Skeletal muscle cell (primary cell): ENCODE results near the gene LSS.

Experiments used
- DNase-seq: peaks from one replicate; pipeline ENCODE4 v3.0.0-alpha.2; 2010; ENCODE audit warnings: low read depth
- H3K4me3 ChIP-seq: 2 replicates; pipeline ENCODE4 v1.5.1; 2011; ENCODE audit warnings: low read depth, mild to moderate bottlenecking, control low read depth, low read length, moderate library complexity

LSS gene

GRCh38 chr21:46228345-46229051, at the start of gene LSS:
LSS (minus strand) TSS chr21:46228774; CDS start chr21:46228745, 29 bp downstream.
- H3K4me3 ChIP-seq = peak within 1 kb of the TSS; percentile 79
- DNase-seq = peak; percentile 96

DNA sequence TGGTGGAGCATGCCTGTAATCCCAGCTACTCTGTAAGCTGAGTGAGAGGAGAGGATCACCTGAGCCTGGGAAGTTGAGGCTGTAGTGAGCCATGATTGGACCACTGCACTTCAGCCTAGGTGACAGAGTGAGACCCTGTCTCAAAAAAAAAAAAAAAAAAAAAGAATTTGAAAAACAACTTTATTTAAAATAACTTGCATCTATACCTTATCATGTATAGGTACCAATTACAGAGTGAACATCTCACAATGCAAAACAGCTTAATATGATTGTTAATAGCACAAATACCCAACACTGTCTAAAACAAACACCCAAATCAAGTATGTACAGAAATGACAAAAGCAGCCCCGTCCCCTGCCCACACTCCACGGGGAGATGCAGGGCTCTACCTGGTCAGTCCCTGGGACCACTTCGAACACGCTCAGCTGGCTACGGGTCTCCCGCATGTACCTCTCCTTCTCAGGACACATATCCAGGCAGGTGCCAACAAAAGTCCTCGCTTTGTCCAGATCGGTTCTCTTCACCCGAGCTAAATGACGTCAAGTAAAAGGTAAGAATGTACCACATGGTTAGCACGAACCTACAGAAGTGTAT, 46.3 kb upstream of the LSS start:
- DNase-seq = no peak
- H3K4me3 ChIP-seq = no peak overlapping the region

GRCh38 chr21:46273341-46273740, 44.8 kb upstream of the LSS start:
- no peak for DNase-seq
- no peak overlapping the region for H3K4me3 ChIP-seq

- no peak overlapping the region for H3K4me3 ChIP-seq
- DNase-seq = no peak
Observed at GRCh38 chr21:46269466-46269865, 40.9 kb upstream of the LSS start.

GRCh38 chr21:46268371-46268770, 39.8 kb upstream of the LSS start:
- no peak for DNase-seq
- no peak overlapping the region for H3K4me3 ChIP-seq

- DNase-seq = no peak
- no peak overlapping the region for H3K4me3 ChIP-seq
Observed at GRCh38 chr21:46266946-46267345, 38.4 kb upstream of the LSS start.

DNA sequence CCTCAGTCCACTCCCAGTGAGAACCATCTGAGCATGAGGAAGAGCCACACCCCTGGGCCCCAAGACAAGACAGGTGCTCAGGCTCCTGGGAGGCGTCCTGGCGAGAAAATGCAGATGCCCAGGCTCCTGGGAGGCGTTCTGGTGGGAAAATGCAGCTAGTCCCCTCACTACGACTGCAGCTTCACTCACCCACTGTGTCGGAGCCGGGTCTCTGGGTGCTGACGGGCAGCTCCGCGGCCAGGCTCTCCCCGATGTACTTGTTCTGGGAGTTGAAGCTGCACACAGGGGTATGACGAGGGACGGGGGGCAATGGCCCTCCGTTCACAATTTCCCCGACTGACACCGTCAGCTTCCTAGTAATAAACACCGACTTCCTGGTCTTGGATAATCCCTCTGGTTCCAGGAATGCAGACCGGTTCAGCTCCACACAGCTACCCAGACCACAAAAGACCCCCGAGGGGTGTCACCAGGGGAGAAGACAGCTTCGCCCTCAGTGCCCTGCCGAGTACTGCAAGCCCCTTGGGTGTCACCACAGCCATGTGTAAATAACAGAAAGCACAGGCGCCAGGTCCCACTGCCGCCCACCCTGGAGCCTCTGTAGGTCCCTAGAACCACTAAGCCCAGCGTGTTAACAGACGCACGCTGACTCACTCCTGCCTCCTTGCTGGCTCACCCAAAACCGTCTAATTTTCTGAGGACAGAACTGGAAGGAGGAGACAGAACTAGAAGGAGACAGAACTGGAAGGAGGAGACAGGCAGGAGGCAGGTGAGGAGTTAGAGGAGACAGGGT, 37.4 kb upstream of the LSS start:
- no peak for DNase-seq
- H3K4me3 ChIP-seq = no peak overlapping the region

GRCh38 chr21:46264690-46265144, 36.1 kb upstream of the LSS start:
- DNase-seq = no peak
- no peak overlapping the region for H3K4me3 ChIP-seq

DNA sequence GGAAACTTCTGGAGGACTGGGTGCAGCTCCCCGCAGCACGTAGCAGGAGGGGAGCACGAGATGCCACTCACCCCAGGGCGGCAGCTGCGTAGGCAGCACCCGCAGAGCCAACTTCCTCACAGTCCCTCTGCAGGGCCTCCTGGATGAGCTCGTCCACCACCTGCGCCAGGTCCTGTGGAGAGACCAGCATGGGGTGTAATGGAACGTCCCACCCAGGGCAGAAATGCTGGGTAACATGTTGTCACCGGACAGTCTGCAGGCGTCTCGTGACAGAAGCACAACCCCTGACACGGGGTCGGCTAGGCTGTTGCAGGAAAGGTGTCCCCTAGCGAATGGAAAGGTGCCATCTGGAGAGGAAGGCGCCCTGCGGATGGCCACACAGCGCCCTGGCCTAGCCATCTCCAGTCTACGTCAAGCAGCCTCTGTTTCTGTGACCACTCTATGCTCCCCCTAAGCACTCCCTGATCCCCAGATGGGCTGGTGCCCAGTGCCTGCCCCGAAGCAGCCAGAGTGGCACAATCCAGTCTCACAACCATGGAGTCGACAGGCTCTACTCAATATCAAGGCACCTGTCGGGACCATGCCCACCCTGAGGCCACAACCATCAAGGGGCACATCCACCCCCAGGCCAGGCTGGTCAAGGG, 35.6 kb upstream of the LSS start:
- no peak overlapping the region for H3K4me3 ChIP-seq
- no peak for DNase-seq

GRCh38 chr21:46256501-46256994, 28.0 kb upstream of the LSS start:
- DNase-seq = no peak
- H3K4me3 ChIP-seq = no peak overlapping the region

DNA sequence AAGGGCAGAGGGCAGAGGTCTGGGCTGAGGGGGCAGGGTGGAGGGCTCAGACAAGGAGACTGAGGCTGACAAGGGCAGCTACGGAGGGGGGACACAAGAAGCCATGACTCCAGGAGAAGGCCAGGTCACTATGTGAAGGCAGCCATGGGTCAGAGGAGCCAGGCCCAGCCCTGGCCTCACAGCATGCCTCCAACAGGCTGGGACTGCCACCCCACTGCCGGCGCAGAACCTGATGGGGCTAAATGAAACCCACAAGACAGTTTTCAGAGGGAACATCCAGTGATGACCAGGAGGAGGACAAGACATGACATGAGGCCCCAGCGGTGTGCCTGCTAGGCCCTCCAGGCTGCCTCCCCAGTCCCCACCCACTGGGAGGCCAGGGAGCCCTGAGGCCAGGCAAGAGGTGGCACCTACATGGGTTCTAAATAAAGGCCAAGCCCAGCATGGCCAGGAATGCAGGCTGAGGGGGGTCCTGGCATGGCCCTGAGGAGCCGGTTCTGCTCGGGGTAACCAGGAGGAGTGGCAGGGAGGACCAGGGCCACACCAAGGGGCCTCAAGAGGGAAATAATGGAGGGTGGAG, 27.3 kb upstream of the LSS start:
- no peak overlapping the region for H3K4me3 ChIP-seq
- DNase-seq = no peak

- DNase-seq = no peak
- no peak overlapping the region for H3K4me3 ChIP-seq
Observed at GRCh38 chr21:46255166-46255565, 26.6 kb upstream of the LSS start.

DNA sequence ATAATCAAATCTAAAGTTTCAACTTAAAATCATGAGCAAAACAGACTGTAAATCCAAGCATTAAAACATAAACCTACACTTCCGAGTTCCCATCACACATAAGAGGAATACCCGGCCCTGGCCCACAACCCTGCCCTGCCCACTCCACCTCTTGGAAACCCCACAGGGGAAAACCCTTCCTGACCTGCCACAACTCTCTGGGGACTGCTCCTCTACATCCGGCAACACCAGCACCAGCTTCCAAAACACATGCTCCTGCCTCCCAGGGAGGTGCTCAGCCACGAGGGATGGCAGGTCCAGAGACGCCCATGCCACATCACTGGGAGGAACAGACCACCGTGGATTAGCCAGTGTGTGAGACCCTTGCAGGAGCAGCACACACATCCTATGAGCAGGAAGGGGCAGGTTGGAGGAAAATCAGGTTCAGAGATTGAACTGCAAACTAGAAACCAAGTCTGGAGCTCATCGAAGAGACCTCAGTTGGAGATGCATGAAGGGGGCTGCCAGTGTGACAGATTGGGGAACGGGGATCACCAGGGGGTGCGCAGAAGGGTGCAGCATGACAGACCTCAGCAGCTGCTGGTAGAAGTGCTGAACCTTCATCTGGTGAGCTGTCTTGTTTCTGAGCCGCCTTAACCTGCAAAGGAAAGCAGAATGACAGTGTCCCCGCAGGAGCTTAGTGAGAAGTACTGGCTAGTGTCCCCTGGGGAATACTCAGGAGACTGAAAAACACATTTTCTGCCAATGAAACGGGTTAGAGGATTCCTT, 25.8 kb upstream of the LSS start:
- H3K4me3 ChIP-seq = no peak overlapping the region

DNA sequence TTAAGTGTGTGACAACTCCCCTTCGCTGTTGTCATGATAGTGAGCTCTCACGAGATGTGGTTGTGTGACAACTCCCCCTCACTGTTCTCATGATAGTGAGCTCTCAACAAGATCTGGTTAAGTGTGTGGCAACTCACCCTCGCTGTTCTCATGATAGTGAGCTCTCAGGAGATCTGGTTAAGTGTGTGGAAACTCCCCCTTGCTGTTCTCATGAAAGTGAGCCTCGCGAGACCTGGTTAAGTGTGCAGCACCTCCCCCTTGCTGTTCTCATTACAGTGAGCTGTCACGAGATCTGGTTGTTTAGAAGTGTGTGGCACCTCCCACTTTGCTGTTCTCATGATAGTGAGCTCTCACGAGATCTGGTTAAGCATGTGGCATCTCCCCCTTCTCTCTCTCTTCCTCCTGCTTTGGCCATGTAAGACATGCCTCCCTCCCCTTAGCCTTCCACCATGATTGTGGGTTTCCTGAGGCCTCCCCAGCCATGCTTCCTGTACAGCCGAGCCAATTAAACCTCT, 25.1 kb upstream of the LSS start:
- DNase-seq = no peak

More for the DNA sequence above, 25.8 kb upstream of the LSS start:
- DNase-seq = no peak

GRCh38 chr21:46252840-46253239, 24.3 kb upstream of the LSS start:
- H3K4me3 ChIP-seq = no peak overlapping the region
- DNase-seq = no peak

More for the DNA sequence above, 25.1 kb upstream of the LSS start:
- H3K4me3 ChIP-seq = no peak overlapping the region

- DNase-seq = no peak
- H3K4me3 ChIP-seq = no peak overlapping the region
Observed at GRCh38 chr21:46250146-46250725, 21.7 kb upstream of the LSS start.

- DNase-seq = no peak
- H3K4me3 ChIP-seq = no peak overlapping the region
Observed at GRCh38 chr21:46248827-46249226, 20.3 kb upstream of the LSS start.

GRCh38 chr21:46248422-46248782, 19.8 kb upstream of the LSS start:
- DNase-seq = no peak
- no peak overlapping the region for H3K4me3 ChIP-seq
